K562 (cell line): ENCODE measurements around the gene ABCA7. TPM values are rescaled to one million over a fixed set of nuclear protein-coding genes. Genes with fewer than 3 reads are reported as not detected.
A peak's percentile ranks its signal among the peaks of the same experiment; 100 is the strongest.

ENCODE experiments used
- ATAC-seq: fragments of 200-7000 bp; cut with Tn5 transposase; 3 replicates; pipeline ENCODE4 v1.9.1; 2020; ENCODE audit warnings: moderate library complexity
- BruUV-seq: library from RNA; stranded (reverse); fragments of 400-500 nt; replicated peaks from 2 replicates; lab custom pipeline; 2021; lab: Mats Ljungman, UMichigan
- CTCF ChIA-PET: fragments of 300-600 bp; formaldehyde crosslinking; extraction: SDS; loops from one replicate; lab custom pipeline; 2021; ENCODE audit warnings: low intra/inter-chr PET ratio; lab: Yijun Ruan, JAX
- POLR2A ChIA-PET: fragments of 300-600, 350-650 bp; sonication (Branson Sonifier 250); formaldehyde crosslinking; extraction: SDS; loops from one replicate; lab custom pipeline; 2021; ENCODE audit warnings: antibody characterized with exemption, inconsistent platforms; lab: Yijun Ruan, JAX
- DNase-seq, 4 experiments: peaks; one replicate each; pipeline versions ENCODE4 v3.0.0 to v3.0.0-alpha.2; 2011 to 2018; ENCODE audit warnings: low spot score in 3 of 4, mixed read lengths in 3 of 4; ENCODE audit errors: extremely low read depth in 1 of 4
- FAIRE-seq: peaks from 2 replicates; lab custom pipeline; 2011; peaks lifted over from hg19 to GRCh38; lab: Jason Lieb, UNC
- H2AFZ ChIP-seq: 2 replicates; pipeline ENCODE4 v1.6.0; 2011; ENCODE audit warnings: low read depth, low read length, control low read depth, inconsistent platforms
- H3K27ac ChIP-seq: fragments of 200-600 bp; 3 replicates; pipeline ENCODE4 v1.8.0; 2011; ENCODE audit warnings: low read depth, mild to moderate bottlenecking, control low read depth, inconsistent platforms, low read length, moderate library complexity, mixed read lengths; ENCODE audit errors: extremely low read depth
- H3K27me3 ChIP-seq, 2 experiments: fragments of 300-600 bp in 1 of 2; 2 replicates in 1 of 2; 3 replicates in 1 of 2; pipeline versions ENCODE4 v1.6.0 to v1.8.0; 2011; ENCODE audit warnings: inconsistent platforms in 2 of 2, low read length in 2 of 2, mild to moderate bottlenecking in 1 of 2, mixed read lengths in 1 of 2, moderate library complexity in 1 of 2; ENCODE audit not compliant: control insufficient read depth in 2 of 2, insufficient read depth in 2 of 2
- H3K36me3 ChIP-seq: fragments of 300-600 bp; 3 replicates; pipeline ENCODE4 v1.8.0; 2011; ENCODE audit warnings: mild to moderate bottlenecking, low read length, inconsistent platforms; ENCODE audit not compliant: control insufficient read depth, insufficient read depth
- H3K4me1 ChIP-seq, 2 experiments: fragments of 200-600 bp in 1 of 2; replicated peaks in 1 of 2; 2 replicates in 1 of 2; 3 replicates in 1 of 2; pipeline versions ENCODE4 v1.5.1 to v1.8.0; 2011; ENCODE audit warnings: inconsistent platforms in 2 of 2, low read length in 2 of 2, mild to moderate bottlenecking in 1 of 2, mixed read lengths in 1 of 2, moderate library complexity in 1 of 2; ENCODE audit not compliant: control insufficient read depth in 2 of 2, insufficient read depth in 2 of 2
- H3K4me2 ChIP-seq: 2 replicates; pipeline ENCODE4 v1.6.1; 2011; ENCODE audit warnings: low read length, control low read depth, inconsistent platforms, mixed read lengths; ENCODE audit not compliant: insufficient read depth
- H3K4me3 ChIP-seq: fragments of 200-600 bp; sonication (generic), shearing (Covaris generic); 2 replicates; pipeline ENCODE4 v1.5.1; 2016; ENCODE audit warnings: control low read depth, inconsistent platforms
- H3K79me2 ChIP-seq: fragments of 200-600 bp; 3 replicates; pipeline ENCODE4 v1.8.0; 2011; ENCODE audit warnings: low read length, inconsistent platforms; ENCODE audit not compliant: control insufficient read depth, insufficient read depth
- H3K9ac ChIP-seq, 2 experiments: 2 replicates each; pipeline versions ENCODE4 v1.6.0 to v1.6.1; 2011; ENCODE audit warnings: low read depth in 2 of 2, low read length in 2 of 2, control low read depth in 1 of 2, inconsistent platforms in 1 of 2, mild to moderate bottlenecking in 1 of 2, mixed read lengths in 1 of 2; ENCODE audit not compliant: insufficient read depth in 1 of 2
- H3K9me1 ChIP-seq: one replicate; pipeline ENCODE4 v1.6.0; 2011; ENCODE audit warnings: inconsistent platforms, mild to moderate bottlenecking, low read length, moderate library complexity; ENCODE audit not compliant: control insufficient read depth, insufficient read depth
- H3K9me3 ChIP-seq: replicated peaks from 2 replicates; pipeline ENCODE4 v1.5.1; 2011; ENCODE audit warnings: low read depth, low read length, inconsistent platforms; ENCODE audit not compliant: control insufficient read depth, insufficient read depth
- H4K20me1 ChIP-seq: replicated peaks from 2 replicates; pipeline ENCODE4 v1.6.1; 2011; ENCODE audit warnings: low read length, inconsistent platforms, mixed read lengths; ENCODE audit not compliant: control insufficient read depth, insufficient read depth
- MLX ChIP-seq, 2 experiments: fragments of 450-650 bp in 1 of 2; sonication (generic) in 1 of 2; formaldehyde crosslinking; conservative IDR thresholded peaks; 2 replicates each; pipeline versions ENCODE4 v1.4.0 to v1.8.1; 2020 to 2022; ENCODE audit warnings: mild to moderate bottlenecking in 1 of 2, missing genetic modification reagents in 1 of 2
- POLR2G ChIP-seq: fragments of 200-400 bp; formaldehyde crosslinking; IDR thresholded peaks from 2 replicates; pipeline ENCODE4 v1.6.1; 2017; ENCODE audit warnings: low read depth, mild to moderate bottlenecking, antibody characterized with exemption, low read length, moderate library complexity
- RBFOX2 ChIP-seq: fragments of 200-400 bp; formaldehyde crosslinking; IDR thresholded peaks from 2 replicates; pipeline ENCODE4 v1.6.1; 2017; ENCODE audit warnings: low read depth, mild to moderate bottlenecking, low read length, moderate library complexity
- SMARCB1 ChIP-seq: IDR thresholded peaks from 2 replicates; pipeline ENCODE4 v1.6.1; 2011; ENCODE audit warnings: improper control_type of control experiment, low read depth; ENCODE audit not compliant: insufficient read length
- ZKSCAN1 ChIP-seq: fragments of 150-350 bp; IDR thresholded peaks from 2 replicates; pipeline ENCODE4 v1.6.1; 2016; ENCODE audit warnings: low read depth, low read length
- WGBS: fragments of 100-300 bp; shearing (Covaris generic); methylation state at CpG from one replicate; pipeline ENCODE4 v1.1.6; 2016; ENCODE audit warnings: low coverage, mixed read lengths; ENCODE audit not compliant: insufficient coverage; ENCODE audit errors: missing lambda C conversion rate; 5-methylcytosine and 5-hydroxymethylcytosine counted together
- in situ Hi-C: fragments of 300-500 bp; cut with MboI; formaldehyde crosslinking; loops from 4 replicates; pipeline ENCODE4 v1.15.0; 2018; ENCODE audit warnings: inconsistent platforms, mixed read lengths
- intact Hi-C: fragments of 100-400 bp; cut with micrococcal nuclease; formaldehyde crosslinking; loops from 2 replicates; pipeline ENCODE4 v1.14.2; 2022
- polyA plus RNA-seq, 8 experiments: library from polyadenylated mRNA; depleted of rRNA in 4 of 8; stranded (reverse) in 5 of 8; unstranded in 3 of 8; fragments of >200 nt; fragmentation: Nextera tagmentation in 2 of 8; fragmentation: Illumina TruSeq in 1 of 8; extraction: Ambion mirVana in 2 of 8; extraction: Trizol in 1 of 8; gene quantifications; 2 replicates each; pipeline versions ENCODE4 v1.2.1 to v1.2.3, GENCODE V29; 2011 to 2014; ENCODE audit warnings: inconsistent platforms in 1 of 8, missing spikeins in 1 of 8
- total RNA-seq, 7 experiments: library from RNA; depleted of rRNA in 6 of 7; stranded (reverse); fragments of >200 nt in 6 of 7; fragmentation: Illumina TruSeq in 2 of 7; extraction: Trizol in 2 of 7; gene quantifications; 2 replicates each; pipeline versions ENCODE4 v1.2.1 to v1.2.3, GENCODE V29; 2011 to 2021; ENCODE audit warnings: low replicate concordance in 1 of 7

Gene ABCA7
- total and polyA plus RNA-seq, 9 of the 15 experiments (the other 6 are each of a cell fraction or from before 2014, with no cell fraction given), result 2.3 to 96.1 (median 31.2) TPM

GRCh38 chr19:1060689-1061088 lies 20.8 kb downstream of the ABCA7 start:
- DNase-seq (no peak), ATAC-seq (no peak), FAIRE-seq (no peak)
- 74% methylated on average over 5 of the region's 5 CpGs for WGBS
- Histone ChIP-seq H2AFZ (no peak overlapping the region), H3K4me3 (no peak overlapping the region), H3K27me3 (no peaks in the 10 kb centered on the region), H3K9ac (no peak overlapping the region), H3K36me3 (peaks cover 55% of the 10 kb centered on the region), H3K79me2 (no peaks in the 10 kb centered on the region), H3K4me1 (peaks cover 3 to 48% of the 10 kb centered on the region in 2 experiments; a peak in 3 of 5 replicates), H3K27ac (no peak overlapping the region), H3K9me3 (no peaks in the 10 kb centered on the region), H4K20me1 (no peaks in the 10 kb centered on the region), H3K4me2 (no peak overlapping the region), H3K9me1 (no peaks in the 10 kb centered on the region)
- BruUV-seq, result no TSS peak
- intact Hi-C loops, result no loop called here
- POLR2A ChIA-PET, result interaction anchor here (0.6 kb wide), 1 partner anchor 9 kb away, joined by 3 read pairs; no protein-coding TSS in a partner anchor
- in situ Hi-C loops, result no loop called here
- TF ChIP-seq MLX (CRISPR knock-in tag; conservative IDR thresholded peaks at IDR 0.05) (no peak), ZKSCAN1 (peak; percentile 94)
- CTCF ChIA-PET, result no interaction called here

- CTCF ChIA-PET, result no interaction called here
- ATAC-seq, result no peak
- in situ Hi-C loops, result no loop called here
- no peak for DNase-seq
- no peak overlapping the region for H3K4me2 ChIP-seq
- no peak for FAIRE-seq
- WGBS, result 93% methylated on average over 20 of the region's 20 CpGs
- H3K27ac ChIP-seq, result no peak overlapping the region
- no peaks in the 10 kb centered on the region for H4K20me1 ChIP-seq
- H2AFZ ChIP-seq, result no peak overlapping the region
- H3K4me3 ChIP-seq, result no peak overlapping the region
- H3K9me3 ChIP-seq, result no peaks in the 10 kb centered on the region
- no peaks in the 10 kb centered on the region for H3K9me1 ChIP-seq
- peaks cover 45% of the 10 kb centered on the region for H3K36me3 ChIP-seq
- BruUV-seq, result no TSS peak
- peak overlapping the region in 1 of 2 experiments; percentile 37; a peak in 1 of 4 replicates for H3K9ac ChIP-seq
- H3K4me1 ChIP-seq, result peaks cover 9 to 55% of the 10 kb centered on the region in 2 experiments
- POLR2A ChIA-PET, result interaction anchor here (0.5 to 1.1 kb wide), 2 partner anchors 7 to 36 kb away, joined by 3 to 4 read pairs; no protein-coding TSS in a partner anchor
- H3K79me2 ChIP-seq, result no peaks in the 10 kb centered on the region
- intact Hi-C loops, result no loop called here
- TF ChIP-seq SMARCB1 (no peak), RBFOX2 (peak; percentile 32; the same call in 1 of the 2 replicates), POLR2G (0 out of 2 replicates have a peak, but pooled peaks have one; percentile 45)
- no peaks in the 10 kb centered on the region for H3K27me3 ChIP-seq
These were observed 22.1 kb downstream of the ABCA7 start for GRCh38 chr19:1061987-1062386.
